DMS153 treated with DMSO at 0.1 percent for 48 hours (cell line): ENCODE measurements around the gene CDKAL1.

Experiments used
- DNase-seq: peaks from one replicate; lab custom pipeline; 2025; ENCODE audit not compliant: unreplicated experiment; lab: John Stamatoyannopoulos, UW

CDKAL1 gene

GRCh38 chr6:20789162-20789561, 254.9 kb downstream of the CDKAL1 start:
- no peak for DNase-seq

- no peak for DNase-seq
Measured at GRCh38 chr6:20790032-20790791, 256.0 kb downstream of the CDKAL1 start.

- no peak for DNase-seq
Measured at GRCh38 chr6:20791074-20791473, 256.8 kb downstream of the CDKAL1 start.

- DNase-seq = no peak
Measured at GRCh38 chr6:20791944-20792343, 257.7 kb downstream of the CDKAL1 start.

GRCh38 chr6:20793174-20793573, 258.9 kb downstream of the CDKAL1 start:
- no peak for DNase-seq

- no peak for DNase-seq
Measured at GRCh38 chr6:20797597-20797996, 263.3 kb downstream of the CDKAL1 start.

GRCh38 chr6:20800229-20800628, 266.0 kb downstream of the CDKAL1 start:
- DNase-seq = no peak

GRCh38 chr6:20800653-20801052, 266.4 kb downstream of the CDKAL1 start:
- DNase-seq = no peak

GRCh38 chr6:20801595-20801994, 267.3 kb downstream of the CDKAL1 start:
- no peak for DNase-seq

- DNase-seq = no peak
Measured at GRCh38 chr6:20802596-20802995, 268.3 kb downstream of the CDKAL1 start.

- DNase-seq = no peak
Measured at GRCh38 chr6:20805021-20805420, 270.8 kb downstream of the CDKAL1 start.

- DNase-seq = no peak
Measured at GRCh38 chr6:20806669-20807068, 272.4 kb downstream of the CDKAL1 start.

GRCh38 chr6:20808439-20808838, 274.2 kb downstream of the CDKAL1 start:
- no peak for DNase-seq

GRCh38 chr6:20808924-20809323, 274.7 kb downstream of the CDKAL1 start:
- no peak for DNase-seq

GRCh38 chr6:20810727-20811108, 276.5 kb downstream of the CDKAL1 start:
- no peak for DNase-seq

- no peak for DNase-seq
Measured at GRCh38 chr6:20811109-20811761, 277.0 kb downstream of the CDKAL1 start.

GRCh38 chr6:20812776-20813175, 278.5 kb downstream of the CDKAL1 start:
- DNase-seq = no peak

GRCh38 chr6:20814494-20814893, 280.2 kb downstream of the CDKAL1 start:
- no peak for DNase-seq

- no peak for DNase-seq
Measured at GRCh38 chr6:20816126-20816525, 281.9 kb downstream of the CDKAL1 start.

GRCh38 chr6:20817806-20818320, 283.6 kb downstream of the CDKAL1 start:
- no peak for DNase-seq

- no peak for DNase-seq
Measured at GRCh38 chr6:20819774-20820400, 285.6 kb downstream of the CDKAL1 start.

GRCh38 chr6:20826378-20826777, 292.1 kb downstream of the CDKAL1 start:
- no peak for DNase-seq
